Measurements from ENCODE around the gene CPLX3. TPM values are rescaled to one million over a fixed set of nuclear protein-coding genes. Genes with fewer than 3 reads are reported as not detected.
A peak's percentile ranks its signal among the peaks of the same experiment; 100 is the strongest.

Gene CPLX3
- total and polyA plus RNA-seq, 8 donors, result 0.14 TPM; not detected in 7

DNA sequence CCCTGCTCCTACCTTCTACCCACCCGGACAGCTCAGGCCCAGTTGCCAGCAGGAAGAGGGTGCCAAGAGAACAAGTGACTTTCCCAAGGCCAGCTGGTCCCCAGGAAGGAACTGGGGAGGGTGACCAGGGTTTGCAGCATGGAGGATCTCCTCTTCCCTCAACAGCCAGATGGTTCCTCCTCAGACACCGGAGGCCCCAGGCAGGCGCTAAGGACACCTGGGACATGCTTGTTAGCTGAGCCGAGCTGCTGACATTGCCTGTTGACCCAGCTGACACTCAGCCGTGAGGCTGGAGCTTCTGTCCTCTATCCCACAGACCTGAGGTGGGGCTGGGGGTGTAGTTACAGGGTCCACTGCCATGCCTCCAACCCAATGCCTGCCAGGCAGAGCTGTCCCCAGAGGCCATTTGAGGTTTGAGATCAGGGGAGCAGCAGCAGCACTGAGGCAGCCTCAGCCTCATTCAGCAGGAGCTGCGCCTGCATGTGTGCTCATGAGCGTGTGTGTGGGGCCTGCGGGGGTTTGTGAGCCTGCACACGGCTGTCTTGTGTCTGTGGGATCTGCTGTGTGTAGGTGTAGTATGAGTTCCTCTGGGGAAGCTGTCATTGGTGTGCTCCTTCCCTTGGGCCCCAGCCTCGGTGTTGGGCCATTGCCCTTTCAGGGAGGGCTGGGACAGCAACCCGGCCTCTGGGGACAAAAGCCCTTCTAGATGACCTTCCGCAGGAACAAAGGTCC is 7.1 kb downstream of the CPLX3 start:
- Histone ChIP-seq H3K4me1 (no peaks in the 10 kb centered on the region), H3K36me3 (peaks cover 0 to 29% of the 10 kb centered on the region in 2 donors), H3K27ac (no peak overlapping the region), H3K9me3 (no peaks in the 10 kb centered on the region), H3K27me3 (peaks cover 0 to 7% of the 10 kb centered on the region in 2 donors), H3K4me3 (no peak overlapping the region)
- no peak for ATAC-seq
- DNase-seq, result no peak
- intact Hi-C loops (cut with DNase I), result no loop called here
- no peak for TF ChIP-seq CTCF (IDR thresholded peaks at IDR 0.05)

DNA sequence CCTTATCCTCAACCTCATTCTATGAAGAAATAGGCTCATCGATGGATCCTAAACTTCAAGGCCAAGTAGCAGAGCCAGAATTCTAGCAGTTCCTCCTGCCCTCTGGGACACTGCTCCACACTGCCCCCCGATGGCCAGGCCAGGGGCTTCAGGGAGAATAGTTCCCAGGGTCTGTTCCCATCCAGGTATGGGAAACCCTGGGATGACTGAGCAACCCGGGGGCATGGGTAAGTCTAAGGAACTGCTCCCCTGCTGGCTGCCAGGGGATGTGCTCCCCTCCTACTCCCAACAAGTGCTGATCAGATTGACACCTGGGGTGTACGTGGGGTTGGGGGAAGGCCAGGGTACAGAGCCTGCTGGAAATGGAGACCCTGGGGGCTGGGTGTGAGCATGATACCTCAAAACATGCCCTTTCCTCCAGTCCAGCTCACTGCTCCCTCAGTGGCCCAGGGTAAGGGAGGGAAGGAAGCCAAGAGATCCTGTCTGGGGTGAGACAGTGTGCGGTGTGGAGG is 8.9 kb downstream of the CPLX3 start:
- ATAC-seq (peak; percentile 86), DNase-seq (peak in 2 of 4 donors; percentile 48 to 90)
- Histone ChIP-seq H3K36me3 (peaks cover 0 to 47% of the 10 kb centered on the region in 2 donors), H3K27me3 (no peaks in the 10 kb centered on the region), H3K9me3 (no peaks in the 10 kb centered on the region), H3K27ac (no peak overlapping the region), H3K4me3 (no peak overlapping the region), H3K4me1 (no peaks in the 10 kb centered on the region)
- intact Hi-C loops (cut with DNase I), result no loop called here
- peak; percentile 68 to 76 for TF ChIP-seq CTCF (IDR thresholded peaks at IDR 0.05)

- no peak for TF ChIP-seq CTCF (IDR thresholded peaks at IDR 0.05)
- intact Hi-C loops (cut with DNase I), result no loop called here
Observed at GRCh38 chr15:74836846-74837245, 10.4 kb downstream of the CPLX3 start.

DNA sequence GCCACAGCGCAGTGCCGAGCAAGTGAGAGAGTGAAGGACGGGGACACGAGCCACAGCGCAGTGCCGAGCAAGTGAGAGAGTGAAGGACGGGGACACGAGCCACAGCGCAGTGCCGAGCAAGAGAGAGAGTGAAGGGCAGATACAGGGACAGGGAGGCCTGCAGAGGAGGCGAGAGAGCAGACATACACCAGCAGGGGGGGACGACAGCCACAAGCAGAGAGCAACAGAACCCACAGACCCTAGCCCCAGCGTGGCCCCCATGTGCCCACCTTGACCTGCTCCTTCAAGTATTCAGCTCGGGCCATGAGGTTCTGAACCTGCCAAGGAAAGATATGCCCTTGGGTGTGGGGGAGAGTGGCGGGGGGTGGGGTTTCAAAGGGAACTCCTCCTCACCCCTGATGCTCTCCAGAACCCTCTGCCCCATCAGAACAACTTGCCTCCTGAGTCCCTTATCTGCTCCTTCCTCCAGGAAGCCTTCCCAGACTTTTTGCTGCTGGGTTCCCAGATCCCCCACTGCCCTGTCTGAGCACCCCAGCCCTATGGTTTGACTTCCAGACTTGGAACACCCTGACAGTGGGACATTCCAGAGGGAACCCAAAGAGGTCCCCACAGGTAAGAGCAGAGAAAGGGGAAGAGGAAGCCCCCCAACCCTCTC is 11.2 kb downstream of the CPLX3 start:
- no peak overlapping the region for H3K4me3 ChIP-seq
- intact Hi-C loops (cut with DNase I), result no loop called here
- DNase-seq, result no peak
- peaks cover 0 to 49% of the 10 kb centered on the region in 2 donors for H3K36me3 ChIP-seq
- H3K27ac ChIP-seq, result no peak overlapping the region
- ATAC-seq, result no peak
- no peak for TF ChIP-seq CTCF (IDR thresholded peaks at IDR 0.05)
- no peaks in the 10 kb centered on the region for H3K27me3 ChIP-seq
- H3K4me1 ChIP-seq, result peaks cover 9 to 17% of the 10 kb centered on the region in 2 donors
- H3K9me3 ChIP-seq, result no peaks in the 10 kb centered on the region

More at GRCh38 chr15:74836846-74837245, 10.4 kb downstream of the CPLX3 start:
- Histone ChIP-seq H3K27ac (no peak overlapping the region), H3K27me3 (no peaks in the 10 kb centered on the region), H3K4me3 (no peak overlapping the region), H3K36me3 (peaks cover 0 to 49% of the 10 kb centered on the region in 2 donors), H3K4me1 (peaks cover 3 to 9% of the 10 kb centered on the region in 2 donors), H3K9me3 (no peaks in the 10 kb centered on the region)
- ATAC-seq (no peak), DNase-seq (no peak)

DNA sequence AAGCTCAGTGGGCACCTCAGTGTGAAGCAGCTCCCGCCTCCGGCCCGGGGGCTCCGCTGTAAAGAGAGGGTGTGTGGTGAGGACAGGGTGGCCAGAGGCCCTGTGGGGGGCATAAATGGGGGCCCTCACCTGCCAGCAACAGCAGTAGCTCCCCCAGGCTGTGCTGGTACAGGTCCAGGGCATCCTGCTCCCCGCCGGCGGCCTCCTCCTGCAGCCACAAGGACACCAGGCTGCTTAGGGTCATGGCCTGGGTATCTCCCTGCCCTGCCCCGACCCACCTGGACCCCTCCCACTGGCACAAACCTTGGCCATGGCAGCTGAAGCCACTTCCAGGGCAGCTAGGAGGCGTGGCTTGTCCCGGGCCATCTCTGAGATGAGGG is 11.7 kb downstream of the CPLX3 start:
- DNase-seq (no peak), ATAC-seq (no peak)
- Histone ChIP-seq H3K27ac (no peak overlapping the region), H3K27me3 (no peaks in the 10 kb centered on the region), H3K9me3 (no peaks in the 10 kb centered on the region), H3K4me1 (peaks cover 9 to 19% of the 10 kb centered on the region in 2 donors), H3K4me3 (no peak overlapping the region), H3K36me3 (peaks cover 0 to 49% of the 10 kb centered on the region in 2 donors)
- intact Hi-C loops (cut with DNase I), result no loop called here
- no peak for TF ChIP-seq CTCF (IDR thresholded peaks at IDR 0.05)
